Hepatocyte (in vitro differentiated cells): ENCODE results near the gene ETHE1.

ENCODE experiments used
- CTCF ChIP-seq: fragments of 200-600 bp; sonication (generic); IDR thresholded peaks from 2 replicates; pipeline ENCODE4 v1.5.1; 2016; ENCODE audit warnings: antibody characterized with exemption, mild to moderate bottlenecking; ENCODE audit not compliant: poor library complexity
- EZH2phosphoT487 ChIP-seq: fragments of 200-600 bp; sonication (generic); IDR thresholded peaks from one replicate; pipeline ENCODE4 v1.6.1; 2018; ENCODE audit warnings: antibody characterized with exemption, mild to moderate bottlenecking, low read depth, moderate library complexity; ENCODE audit not compliant: unreplicated experiment, severe bottlenecking

DNA sequence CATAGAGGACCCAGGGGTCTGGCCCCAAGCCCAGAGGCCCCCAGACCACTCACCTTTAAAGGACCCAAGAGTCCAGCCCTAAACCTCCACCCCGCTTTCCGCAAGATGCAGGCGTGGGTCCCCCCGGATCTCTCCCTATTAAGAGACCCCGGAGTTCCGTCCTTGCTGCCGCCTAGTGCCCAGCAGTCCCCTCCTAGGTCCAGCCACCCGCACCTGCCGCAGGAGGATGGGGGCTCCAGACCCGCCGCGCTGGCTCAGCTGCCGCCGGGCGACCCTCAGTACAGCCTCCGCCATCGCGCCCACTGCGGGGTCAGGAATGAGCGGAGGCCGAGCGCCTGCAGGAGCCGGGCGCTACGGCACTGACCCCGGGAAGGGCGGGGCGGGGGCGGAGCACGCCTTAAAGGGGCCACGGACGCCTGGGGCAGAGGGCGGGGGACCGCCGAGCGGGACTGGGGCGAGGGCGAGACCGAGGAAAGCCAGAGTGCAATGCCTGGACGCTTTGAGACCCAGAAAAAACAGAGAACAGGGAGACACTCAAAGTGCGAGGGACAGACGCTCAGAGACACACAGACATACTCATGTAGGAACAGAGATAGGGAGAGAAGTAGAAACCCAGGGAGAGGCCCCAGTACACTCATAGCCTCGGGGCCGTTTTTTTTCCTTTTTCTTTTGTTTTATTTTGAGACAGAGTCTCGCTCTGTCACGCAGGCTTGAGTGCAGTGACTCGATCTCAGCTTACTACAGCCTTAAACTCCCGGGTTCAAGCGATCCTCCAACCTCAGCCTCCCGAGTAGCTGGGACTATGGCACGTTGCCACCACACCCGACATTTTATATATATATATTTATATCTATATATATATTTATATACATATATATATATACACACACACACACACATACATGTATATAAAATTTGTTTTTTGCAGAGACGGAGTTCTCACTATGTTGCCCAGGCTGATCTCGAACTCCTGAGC, at the start of gene ETHE1:
- TF ChIP-seq CTCF (peak; percentile 11), EZH2phosphoT487 (no peak)
